RWPE2 (cell line): Measurements from ENCODE around the gene FOXA3.

ENCODE experiments used
- ATAC-seq: fragments of 200-7000 bp; cut with Tn5 transposase; 3 replicates; pipeline ENCODE4 v1.9.1; 2021; ENCODE audit warnings: low read depth
- DNase-seq: peaks from one replicate; pipeline ENCODE4 v3.0.0-alpha.2; 2020; ENCODE audit warnings: low spot score
- H3K27ac ChIP-seq: fragments of 450-650 bp; 2 replicates; pipeline ENCODE4 v1.5.1; 2017; ENCODE audit warnings: mild to moderate bottlenecking; ENCODE audit not compliant: poor library complexity, severe bottlenecking
- H3K27me3 ChIP-seq: fragments of 250-450 bp; sonication (Bioruptor Pico); 2 replicates; pipeline ENCODE4 v1.5.1; 2021; ENCODE audit warnings: mild to moderate bottlenecking, moderate library complexity; ENCODE audit not compliant: insufficient read depth, poor library complexity, severe bottlenecking
- H3K36me3 ChIP-seq: fragments of 250-450 bp; sonication (Bioruptor Pico); 2 replicates; pipeline ENCODE4 v1.5.1; 2020; ENCODE audit warnings: low read depth, mild to moderate bottlenecking, moderate library complexity
- H3K4me1 ChIP-seq: fragments of 250-450 bp; sonication (Bioruptor Pico); 2 replicates; pipeline ENCODE4 v1.5.1; 2021; ENCODE audit warnings: mild to moderate bottlenecking, moderate library complexity; ENCODE audit not compliant: insufficient read depth, poor library complexity, severe bottlenecking
- H3K4me3 ChIP-seq: fragments of 250-450 bp; sonication (Bioruptor Pico); 2 replicates; pipeline ENCODE4 v1.5.1; 2021; ENCODE audit warnings: mild to moderate bottlenecking, moderate library complexity; ENCODE audit not compliant: severe bottlenecking
- H3K9me3 ChIP-seq: fragments of 250-450 bp; sonication (Bioruptor Pico); 2 replicates; pipeline ENCODE4 v1.5.1; 2021; ENCODE audit warnings: mild to moderate bottlenecking, moderate library complexity; ENCODE audit not compliant: severe bottlenecking
- CTCF ChIP-seq: fragments of 450-650 bp; IDR thresholded peaks from one replicate; pipeline ENCODE4 v1.5.1; 2017; ENCODE audit warnings: mild to moderate bottlenecking, moderate library complexity; ENCODE audit not compliant: poor library complexity, severe bottlenecking

The FOXA3 gene

DNA sequence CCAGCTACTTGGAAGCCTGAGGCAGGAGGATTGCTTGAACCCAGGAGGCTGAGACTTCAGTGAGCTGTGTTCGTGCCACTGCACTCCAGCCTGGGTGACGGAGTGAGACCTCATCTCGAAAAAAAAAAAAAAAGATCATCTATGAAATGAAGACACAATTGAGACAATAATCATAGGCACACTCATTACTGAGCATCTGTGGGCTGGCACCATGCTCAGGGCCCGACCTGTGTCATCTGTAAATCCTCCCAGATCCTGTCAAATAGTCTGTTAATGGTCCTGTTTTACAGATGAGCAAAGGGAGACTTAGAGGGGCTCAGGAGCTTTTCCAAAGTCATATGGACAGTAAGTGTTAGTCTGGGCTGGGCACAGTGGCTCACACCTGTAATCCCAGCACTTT, 54.6 kb downstream of the FOXA3 start:
- Histone ChIP-seq H3K9me3 (no peaks in the 10 kb centered on the region), H3K36me3 (no peaks in the 10 kb centered on the region), H3K27ac (no peak overlapping the region), H3K4me3 (no peak overlapping the region), H3K27me3 (no peaks in the 10 kb centered on the region), H3K4me1 (no peaks in the 10 kb centered on the region)
- DNase-seq (no peak), ATAC-seq (no peak)
- no peak for TF ChIP-seq CTCF

DNA sequence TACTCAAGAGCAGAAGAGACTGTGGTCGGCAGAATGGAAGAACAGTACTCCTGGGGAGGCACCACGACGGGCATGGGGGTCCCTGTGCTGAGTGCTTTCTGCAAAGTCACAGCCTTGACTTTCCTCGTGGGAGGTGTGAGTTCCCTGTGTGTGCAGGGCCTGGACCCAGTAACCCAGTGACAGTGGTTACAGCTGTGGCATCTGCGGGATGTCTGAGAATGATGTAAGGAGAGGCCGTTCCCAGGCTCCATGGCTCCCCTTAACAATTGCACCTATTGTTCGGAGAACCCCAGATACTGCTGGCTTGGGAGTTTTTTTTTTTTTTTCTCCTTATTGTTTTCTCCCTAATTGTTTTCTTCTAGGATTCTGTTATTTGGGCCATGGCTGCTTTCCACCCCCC, 55.6 kb downstream of the FOXA3 start:
- no peaks in the 10 kb centered on the region for H3K9me3 ChIP-seq
- H3K4me1 ChIP-seq = no peaks in the 10 kb centered on the region
- no peak overlapping the region for H3K27ac ChIP-seq
- ATAC-seq (no peak), DNase-seq (no peak)
- TF ChIP-seq CTCF = no peak
- H3K27me3 ChIP-seq = no peaks in the 10 kb centered on the region
- H3K4me3 ChIP-seq = no peak overlapping the region
- H3K36me3 ChIP-seq = no peaks in the 10 kb centered on the region

DNA sequence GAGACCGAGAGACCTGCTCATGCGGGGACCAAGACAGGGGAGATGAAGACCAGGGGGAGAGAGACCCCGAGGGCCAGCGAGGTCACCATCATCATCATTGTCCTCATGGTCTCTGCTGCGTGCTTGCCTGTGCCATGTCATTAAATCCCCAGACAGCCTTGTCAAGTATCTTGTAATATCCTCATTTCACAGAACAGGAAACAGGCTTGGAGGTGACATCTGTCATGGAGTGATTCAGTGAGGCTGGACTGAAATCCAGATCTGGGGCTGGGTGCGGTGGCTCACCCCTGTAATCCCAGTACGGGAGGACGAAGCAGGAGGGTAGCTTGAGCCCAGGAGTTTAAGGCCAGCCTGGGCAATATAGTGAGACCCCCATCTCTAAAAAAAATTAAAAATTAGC, 56.3 kb downstream of the FOXA3 start:
- no peak for ATAC-seq
- no peak for DNase-seq
- Histone ChIP-seq H3K36me3 (no peaks in the 10 kb centered on the region), H3K27me3 (no peaks in the 10 kb centered on the region), H3K4me1 (no peaks in the 10 kb centered on the region), H3K9me3 (no peaks in the 10 kb centered on the region), H3K27ac (no peak overlapping the region), H3K4me3 (no peak overlapping the region)
- TF ChIP-seq CTCF = no peak

GRCh38 chr19:45922281-45922680, 58.2 kb downstream of the FOXA3 start:
- Histone ChIP-seq H3K9me3 (no peaks in the 10 kb centered on the region), H3K4me1 (no peaks in the 10 kb centered on the region), H3K27me3 (no peaks in the 10 kb centered on the region), H3K36me3 (no peaks in the 10 kb centered on the region), H3K27ac (no peak overlapping the region), H3K4me3 (no peak overlapping the region)
- ATAC-seq = no peak
- TF ChIP-seq CTCF = no peak
- DNase-seq = no peak
